HG03175 (cell line): ENCODE measurements around the gene SSC4D.
"Not testable (repeated sequence)": the region's sequence is repeated elsewhere in the genome, so short reads cannot be mapped to it uniquely, and the experiment has no call there.

Experiments
- ATAC-seq: cut with Tn5 transposase; IDR thresholded peaks from one replicate; pipeline ENCODE4 v1.9.1; 2021; ENCODE audit warnings: mild to moderate bottlenecking, moderate library complexity; ENCODE audit not compliant: unreplicated experiment

The SSC4D gene

GRCh38 chr7:76423666-76424412 is 14.3 kb upstream of the SSC4D start:
- no peak for ATAC-seq

- not testable (repeated sequence) for ATAC-seq
These were observed 11.6 kb upstream of the SSC4D start for GRCh38 chr7:76421097-76421496.

GRCh38 chr7:76417654-76418310 is 8.3 kb upstream of the SSC4D start:
- not testable (repeated sequence) for ATAC-seq

GRCh38 chr7:76412249-76412648 is 2.8 kb upstream of the SSC4D start:
- ATAC-seq = no peak

- ATAC-seq = no peak
These were observed 2.1 kb upstream of the SSC4D start for GRCh38 chr7:76411626-76412025.

GRCh38 chr7:76408121-76408560 is 1.4 kb downstream of the SSC4D start:
- ATAC-seq = no peak

- no peak for ATAC-seq
These were observed 1.8 kb downstream of the SSC4D start for GRCh38 chr7:76407718-76408117.

- no peak for ATAC-seq
These were observed 3.8 kb downstream of the SSC4D start for GRCh38 chr7:76405738-76406137.

GRCh38 chr7:76403780-76404494 is 5.6 kb downstream of the SSC4D start:
- ATAC-seq = no peak

- ATAC-seq = not testable (repeated sequence)
These were observed 6.4 kb downstream of the SSC4D start for GRCh38 chr7:76403097-76403496.

GRCh38 chr7:76400248-76400647 is 9.2 kb downstream of the SSC4D start:
- no peak for ATAC-seq

GRCh38 chr7:76397409-76398183 is 11.9 kb downstream of the SSC4D start:
- ATAC-seq = peak; percentile 33

- ATAC-seq = no peak
These were observed 12.6 kb downstream of the SSC4D start for GRCh38 chr7:76396864-76397263.

- no peak for ATAC-seq
These were observed 13.4 kb downstream of the SSC4D start for GRCh38 chr7:76395965-76396726.

GRCh38 chr7:76395605-76395964 is 13.9 kb downstream of the SSC4D start:
- ATAC-seq = not testable (repeated sequence)

GRCh38 chr7:76394957-76395356 is 14.5 kb downstream of the SSC4D start:
- no peak for ATAC-seq

- ATAC-seq = peak; percentile 85
These were observed 16.1 kb downstream of the SSC4D start for GRCh38 chr7:76393116-76394031.

- ATAC-seq = no peak
These were observed 16.9 kb downstream of the SSC4D start for GRCh38 chr7:76392531-76393115.

GRCh38 chr7:76390092-76390491 is 19.4 kb downstream of the SSC4D start:
- no peak for ATAC-seq
